ENCODE data around the gene DDX17. TPM values are rescaled to one million over a fixed set of nuclear protein-coding genes. Genes with fewer than 3 reads are reported as not detected.

DDX17 gene
- total and polyA plus RNA-seq, 12 donors = 76.2 to 241 (median 169) TPM

DNA sequence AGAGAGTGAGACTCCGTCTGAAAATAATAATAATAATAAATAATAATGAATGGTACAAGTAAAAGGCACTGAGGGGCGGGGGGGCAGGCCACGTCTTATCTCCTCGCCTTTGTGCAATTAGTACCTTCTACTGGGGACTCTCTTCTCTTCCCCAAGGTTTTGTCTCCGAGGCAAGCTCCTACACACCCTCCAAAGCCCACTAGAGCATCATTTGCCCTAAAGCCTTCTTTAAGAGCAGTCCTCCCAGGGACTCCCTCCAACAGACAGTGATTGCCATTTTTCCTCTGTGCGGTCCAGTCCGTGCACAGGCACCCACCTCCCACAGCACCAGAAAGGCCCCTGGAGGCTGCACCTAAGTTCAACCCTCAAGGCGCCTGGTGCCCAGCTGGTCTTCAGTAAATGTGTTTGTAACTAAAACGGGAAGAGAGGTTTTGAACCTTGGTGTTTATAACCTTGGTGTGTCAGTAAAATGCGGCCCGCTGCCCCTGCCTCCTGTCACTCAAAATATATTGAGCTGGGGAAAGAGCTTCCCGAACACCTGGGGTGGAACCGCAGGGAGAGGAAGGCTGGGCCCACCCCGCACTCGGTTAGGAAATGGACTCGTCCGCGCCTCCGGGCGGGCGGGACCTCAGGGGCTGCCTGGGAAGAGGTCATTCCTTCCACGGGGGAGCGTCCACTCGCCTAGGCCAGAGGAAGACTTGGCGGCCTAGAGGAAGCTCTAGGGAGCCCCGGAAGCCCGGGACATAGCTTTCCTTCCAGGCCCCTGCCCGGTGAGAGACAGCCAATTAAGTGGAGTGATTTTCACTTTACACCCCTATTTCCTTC lies 42.9 kb downstream of the DDX17 start:
- H3K9me3 ChIP-seq = no peaks in the 10 kb centered on the region
- H3K4me1 ChIP-seq = peaks cover 3 to 46% (median 26%) of the 10 kb centered on the region in 9 donors
- 31 to 35% methylated on average over 26 to 28 of the region's 28 CpGs for WGBS, 2 donors
- DNase-seq (peak; percentile 75 to 78), ATAC-seq (peak; percentile 69 to 85 (median 77))
- TF ChIP-seq, protein P1, sequence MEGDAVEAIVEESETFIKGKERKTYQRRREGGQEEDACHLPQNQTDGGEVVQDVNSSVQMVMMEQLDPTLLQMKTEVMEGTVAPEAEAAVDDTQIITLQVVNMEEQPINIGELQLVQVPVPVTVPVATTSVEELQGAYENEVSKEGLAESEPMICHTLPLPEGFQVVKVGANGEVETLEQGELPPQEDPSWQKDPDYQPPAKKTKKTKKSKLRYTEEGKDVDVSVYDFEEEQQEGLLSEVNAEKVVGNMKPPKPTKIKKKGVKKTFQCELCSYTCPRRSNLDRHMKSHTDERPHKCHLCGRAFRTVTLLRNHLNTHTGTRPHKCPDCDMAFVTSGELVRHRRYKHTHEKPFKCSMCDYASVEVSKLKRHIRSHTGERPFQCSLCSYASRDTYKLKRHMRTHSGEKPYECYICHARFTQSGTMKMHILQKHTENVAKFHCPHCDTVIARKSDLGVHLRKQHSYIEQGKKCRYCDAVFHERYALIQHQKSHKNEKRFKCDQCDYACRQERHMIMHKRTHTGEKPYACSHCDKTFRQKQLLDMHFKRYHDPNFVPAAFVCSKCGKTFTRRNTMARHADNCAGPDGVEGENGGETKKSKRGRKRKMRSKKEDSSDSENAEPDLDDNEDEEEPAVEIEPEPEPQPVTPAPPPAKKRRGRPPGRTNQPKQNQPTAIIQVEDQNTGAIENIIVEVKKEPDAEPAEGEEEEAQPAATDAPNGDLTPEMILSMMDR (IDR thresholded peaks at IDR 0.05) = peak in 4 of 9 donors; percentile 7 to 32 (median 24)
- H3K27ac ChIP-seq = peak overlapping the region in 7 of 10 donors; percentile 20 to 77 (median 63)
- intact Hi-C loops (cut with DNase I) = loop anchor here in 1 of 10 donors (5.0 kb wide), 1 partner anchor 44 kb away; the partner anchor contains the start of gene DDX17
- H3K4me3 ChIP-seq = peak overlapping the region in 7 of 10 donors; percentile 10 to 43 (median 33)
- H3K36me3 ChIP-seq = no peaks in the 10 kb centered on the region
- H3K27me3 ChIP-seq = peaks cover 0 to 98% (median 18%) of the 10 kb centered on the region in 7 donors

DNA sequence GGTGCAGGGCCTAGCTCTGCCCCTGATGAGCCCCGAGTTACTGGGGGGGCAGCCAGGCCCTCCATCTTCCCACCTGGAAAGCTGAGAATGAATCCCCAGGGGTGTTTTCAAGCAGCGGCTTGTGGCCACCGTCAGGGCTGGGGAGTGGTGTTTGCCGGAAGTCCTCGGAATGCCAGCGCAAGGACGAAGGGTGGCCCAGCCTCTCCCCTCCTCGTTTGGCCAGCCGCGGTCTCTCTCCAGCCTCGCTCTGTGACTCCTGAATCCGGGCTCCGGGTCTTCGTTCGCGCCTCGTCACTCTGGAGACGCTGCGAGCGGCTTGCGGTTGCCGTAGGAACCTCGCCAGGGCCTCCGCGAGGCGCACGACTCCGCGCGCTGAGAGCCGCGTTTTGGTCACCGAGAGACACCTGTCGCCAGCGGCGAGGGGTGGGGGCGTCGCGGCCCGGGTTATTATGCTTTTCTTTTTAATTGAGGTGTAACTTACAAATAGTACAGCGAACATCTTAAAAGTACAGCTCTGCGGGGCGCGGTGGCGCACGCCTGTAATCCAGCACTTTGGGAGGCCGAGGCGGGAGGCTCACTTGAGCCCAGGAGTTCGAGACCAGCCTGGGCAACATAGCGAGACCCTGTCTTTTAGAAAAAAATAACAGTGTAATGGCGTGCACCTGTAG lies 44.6 kb downstream of the DDX17 start:
- Histone ChIP-seq H3K27me3 (peaks cover 0 to 96% (median 23%) of the 10 kb centered on the region in 7 donors), H3K9me3 (no peaks in the 10 kb centered on the region), H3K27ac (peak overlapping the region in 6 of 10 donors; percentile 30 to 75 (median 70)), H3K36me3 (no peaks in the 10 kb centered on the region), H3K4me3 (peak overlapping the region in 7 of 10 donors; percentile 6 to 30 (median 24)), H3K4me1 (peaks cover 3 to 50% (median 21%) of the 10 kb centered on the region in 9 donors)
- ATAC-seq (peak; percentile 60 to 83 (median 77)), DNase-seq (peak; percentile 84 to 90)
- TF ChIP-seq, protein P1 (IDR thresholded peaks at IDR 0.05) = peak in 1 of 9 donors; percentile 17
- 13 to 14% methylated on average over 51 of the region's 51 CpGs for WGBS, 2 donors
- intact Hi-C loops (cut with DNase I) = loop anchor here in 1 of 10 donors (5.0 kb wide), 1 partner anchor 46 kb away; the partner anchor contains the start of gene DDX17

DNA sequence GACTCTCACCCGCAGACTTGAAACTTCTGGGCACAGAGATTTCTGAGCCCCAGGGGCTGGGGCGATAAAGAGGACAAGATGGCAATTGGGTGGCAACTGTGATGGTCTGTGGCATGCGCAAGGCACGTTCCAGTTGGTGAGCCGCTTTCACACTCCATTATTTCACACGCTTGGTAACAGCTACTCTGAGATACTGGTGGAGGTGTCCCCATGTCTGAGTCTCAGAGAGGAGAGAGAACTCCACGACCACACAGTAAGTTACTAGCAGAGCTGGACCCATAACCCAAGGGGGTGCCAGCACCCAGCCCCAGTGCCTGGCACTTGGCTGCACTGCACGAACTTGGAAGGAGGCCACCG lies 45.1 kb downstream of the DDX17 start:
- intact Hi-C loops (cut with DNase I) = loop anchor here in 1 of 10 donors (5.0 kb wide), 1 partner anchor 46 kb away; the partner anchor contains the start of gene DDX17
- WGBS, 2 donors = 44 to 53% methylated on average over 9 of the region's 9 CpGs
- Histone ChIP-seq H3K27ac (peak overlapping the region in 6 of 10 donors; percentile 30 to 75 (median 70)), H3K9me3 (no peaks in the 10 kb centered on the region), H3K36me3 (no peaks in the 10 kb centered on the region), H3K27me3 (peaks cover 3 to 96% (median 28%) of the 10 kb centered on the region in 7 donors), H3K4me1 (peaks cover 3 to 55% (median 21%) of the 10 kb centered on the region in 9 donors), H3K4me3 (peak overlapping the region in 7 of 10 donors; percentile 6 to 30 (median 24))
- DNase-seq (no peak), ATAC-seq (peak in 7 of 8 donors; percentile 4 to 36 (median 11))
- TF ChIP-seq, protein P1 (IDR thresholded peaks at IDR 0.05) = no peak

DNA sequence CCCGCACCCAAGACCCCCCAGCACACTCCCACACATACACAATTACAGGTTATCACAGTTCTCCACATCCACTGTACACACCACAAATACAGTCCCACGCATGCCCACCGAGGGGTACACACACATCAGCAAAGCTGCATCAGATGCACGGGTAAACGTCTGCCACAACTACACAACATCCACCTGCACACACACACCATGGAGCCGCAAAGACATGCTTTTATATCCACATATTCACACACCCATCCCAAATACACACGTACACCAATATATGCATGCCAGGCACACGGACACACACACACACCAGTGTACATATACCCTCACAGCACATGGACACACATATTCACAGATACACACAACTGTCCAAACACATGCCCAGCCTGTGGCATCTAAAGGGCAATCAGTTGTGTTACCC lies 45.7 kb downstream of the DDX17 start:
- intact Hi-C loops (cut with DNase I) = loop anchor here in 1 of 10 donors (5.0 kb wide), 1 partner anchor 47 kb away; the partner anchor contains the start of gene DDX17
- Histone ChIP-seq H3K27ac (peak overlapping the region in 2 of 10 donors; percentile 19 to 73), H3K36me3 (no peaks in the 10 kb centered on the region), H3K27me3 (peaks cover 6 to 96% (median 34%) of the 10 kb centered on the region in 7 donors), H3K4me1 (peaks cover 3 to 56% (median 25%) of the 10 kb centered on the region in 9 donors), H3K9me3 (no peaks in the 10 kb centered on the region), H3K4me3 (no peak overlapping the region)
- 54 to 67% methylated on average over 8 of the region's 8 CpGs for WGBS, 2 donors
- ATAC-seq = no peak
- TF ChIP-seq, protein P1 (IDR thresholded peaks at IDR 0.05) = no peak
- DNase-seq = no peak
